ENCODE results near the gene MARCHF2.

GRCh38 chr19:8469613-8470368, 56.7 kb downstream of the MARCHF2 start:
- TF ChIP-seq MAX (IDR thresholded peaks at IDR 0.05; ENCODE audit: insufficient read depth, insufficient read length): no peak
- TF ChIP-seq CTCF (IDR thresholded peaks at IDR 0.05; ENCODE audit: extremely low read depth in 1 of 2, insufficient read depth in 1 of 2, low read depth in 1 of 2, low read length in 2 of 2): no peak
- TF ChIP-seq JUN (IDR thresholded peaks at IDR 0.05; ENCODE audit: borderline replicate concordance, insufficient read depth, insufficient read length, low read depth): no peak
- no peak for TF ChIP-seq POLR2A (IDR thresholded peaks at IDR 0.05; ENCODE audit: low read depth, low read length)
- no peak for TF ChIP-seq EZH2 (IDR thresholded peaks at IDR 0.05; ENCODE audit: borderline replicate concordance, low read depth, low read length, severe bottlenecking)
- no peak for TF ChIP-seq POLR2AphosphoS5 (IDR thresholded peaks at IDR 0.05; ENCODE audit: insufficient read depth, low read depth, low read length)
- no peak for TF ChIP-seq MYC (IDR thresholded peaks at IDR 0.05; ENCODE audit: low read depth, low read length)
- no peak for TF ChIP-seq FOS (IDR thresholded peaks at IDR 0.05; ENCODE audit: borderline replicate concordance, insufficient read depth, low read length)
